IMR-90 (cell line): ENCODE data around the gene PHC1. TPM values are rescaled to one million over a fixed set of nuclear protein-coding genes. Genes with fewer than 3 reads are reported as not detected.

Experiments used
- ATAC-seq: fragments of 200-7000 bp; cut with Tn5 transposase; 2 replicates; pipeline ENCODE4 v1.9.1; 2020; ENCODE audit warnings: low read depth, mild to moderate bottlenecking, moderate library complexity
- BruUV-seq: library from RNA; stranded (reverse); fragments of 400-500 nt; replicated peaks from 2 replicates; lab custom pipeline; 2021; lab: Mats Ljungman, UMichigan
- CTCF ChIA-PET: fragments of 300-600 bp; formaldehyde crosslinking; extraction: SDS; loops from one replicate; lab custom pipeline; 2021; ENCODE audit warnings: antibody characterized with exemption; lab: Yijun Ruan, JAX
- POLR2A ChIA-PET: fragments of 300-600 bp; sonication (Branson Sonifier 250); formaldehyde crosslinking; loops from one replicate; lab custom pipeline; 2022; ENCODE audit warnings: antibody characterized with exemption; ENCODE audit not compliant: unreplicated experiment; lab: Charles Lee
- DNase-seq: peaks from one replicate; pipeline ENCODE4 v3.0.0; 2013
- H2AFZ ChIP-seq: replicated peaks from 2 replicates; pipeline ENCODE3; 2013; ENCODE audit warnings: low read length, mild to moderate bottlenecking; ENCODE audit not compliant: poor library complexity
- H2AK5ac ChIP-seq: 2 replicates; pipeline ENCODE4 v1.6.1; 2013; ENCODE audit warnings: low read depth, low read length, inconsistent platforms
- H2AK9ac ChIP-seq: replicated peaks from 2 replicates; pipeline ENCODE3; 2013; ENCODE audit warnings: mild to moderate bottlenecking, low read depth, low read length, moderate library complexity; ENCODE audit not compliant: poor library complexity
- H2BK120ac ChIP-seq: 2 replicates; pipeline ENCODE4 v1.6.1; 2013; ENCODE audit warnings: low read depth, low read length, inconsistent platforms
- H2BK15ac ChIP-seq: 3 replicates; pipeline ENCODE4 v1.6.1; 2013; ENCODE audit warnings: low read depth, low read length, inconsistent platforms
- H2BK20ac ChIP-seq: 2 replicates; pipeline ENCODE4 v1.6.1; 2013; ENCODE audit warnings: low read depth, mild to moderate bottlenecking, inconsistent platforms, low read length, moderate library complexity
- H2BK5ac ChIP-seq: 2 replicates; pipeline ENCODE4 v1.6.1; 2013; ENCODE audit warnings: mild to moderate bottlenecking, low read depth, low read length, inconsistent platforms; ENCODE audit not compliant: poor library complexity, severe bottlenecking
- H3K14ac ChIP-seq: replicated peaks from 2 replicates; pipeline ENCODE4 v1.6.1; 2013; ENCODE audit warnings: low read depth, low read length, inconsistent platforms
- H3K18ac ChIP-seq: 2 replicates; pipeline ENCODE4 v1.6.1; 2013; ENCODE audit warnings: low read depth, low read length, control low read depth
- H3K23ac ChIP-seq: 2 replicates; pipeline ENCODE4 v1.6.1; 2013; ENCODE audit warnings: low read depth, low read length, inconsistent platforms
- H3K27ac ChIP-seq: 2 replicates; pipeline ENCODE4 v1.5.1; 2013; ENCODE audit warnings: mild to moderate bottlenecking, control low read depth, low read length; ENCODE audit not compliant: insufficient read depth
- H3K27me3 ChIP-seq: 2 replicates; pipeline ENCODE4 v1.6.1; 2013; ENCODE audit warnings: low read length; ENCODE audit not compliant: control insufficient read depth, insufficient read depth
- H3K36me3 ChIP-seq: 2 replicates; pipeline ENCODE4 v1.6.1; 2013; ENCODE audit warnings: low read length, mixed read lengths; ENCODE audit not compliant: control insufficient read depth, insufficient read depth
- H3K4ac ChIP-seq: 2 replicates; pipeline ENCODE4 v1.6.1; 2013; ENCODE audit warnings: low read depth, low read length, inconsistent platforms
- H3K4me1 ChIP-seq: 2 replicates; pipeline ENCODE4 v1.6.1; 2013; ENCODE audit warnings: low read length, mixed read lengths; ENCODE audit not compliant: control insufficient read depth, insufficient read depth
- H3K4me2 ChIP-seq: 2 replicates; pipeline ENCODE4 v1.6.1; 2013; ENCODE audit warnings: low read depth, mild to moderate bottlenecking, control low read depth, low read length, moderate library complexity
- H3K4me3 ChIP-seq: 2 replicates; pipeline ENCODE4 v1.5.1; 2013; ENCODE audit warnings: low read depth, mild to moderate bottlenecking, control low read depth, low read length, moderate library complexity; ENCODE audit not compliant: insufficient read depth
- H3K56ac ChIP-seq: 2 replicates; pipeline ENCODE4 v1.6.1; 2013; ENCODE audit warnings: low read length, inconsistent platforms; ENCODE audit not compliant: insufficient read depth; ENCODE audit errors: extremely low read depth
- H3K79me1 ChIP-seq, 2 experiments: 2 replicates each; pipeline ENCODE4 v1.6.1; 2013; ENCODE audit warnings: low read length in 2 of 2, inconsistent platforms in 1 of 2, low read depth in 1 of 2
- H3K9ac ChIP-seq: 2 replicates; pipeline ENCODE4 v1.6.1; 2013; ENCODE audit warnings: low read depth, low read length, control low read depth
- H3K9me1 ChIP-seq: 2 replicates; pipeline ENCODE4 v1.6.1; 2013; ENCODE audit warnings: low read length, inconsistent platforms; ENCODE audit not compliant: insufficient read depth
- H3K9me3 ChIP-seq: 2 replicates; pipeline ENCODE4 v1.6.1; 2013; ENCODE audit warnings: low read length; ENCODE audit not compliant: control insufficient read depth, insufficient read depth
- H4K20me1 ChIP-seq: 2 replicates; pipeline ENCODE4 v1.6.1; 2013; ENCODE audit warnings: low read length, inconsistent platforms; ENCODE audit not compliant: insufficient read depth
- H4K5ac ChIP-seq: 2 replicates; pipeline ENCODE4 v1.6.1; 2013; ENCODE audit warnings: mild to moderate bottlenecking, low read depth, low read length, control low read depth
- H4K8ac ChIP-seq, 2 experiments: 2 replicates each; pipeline ENCODE4 v1.6.1; 2013; ENCODE audit warnings: low read depth in 2 of 2, low read length in 2 of 2, control low read depth in 1 of 2, inconsistent platforms in 1 of 2
- H4K91ac ChIP-seq: 2 replicates; pipeline ENCODE4 v1.6.1; 2013; ENCODE audit warnings: low read depth, low read length, inconsistent platforms; ENCODE audit not compliant: insufficient read depth
- CEBPB ChIP-seq: IDR thresholded peaks from 2 replicates; pipeline ENCODE4 v1.6.1; 2012; ENCODE audit warnings: low read depth, low read length, improper control_type of control experiment
- ELK1 ChIP-seq: fragments of 150-350 bp; IDR thresholded peaks from 2 replicates; pipeline ENCODE4 v1.6.1; 2016; ENCODE audit warnings: low read depth, mild to moderate bottlenecking, low read length, moderate library complexity, borderline replicate concordance
- dilution Hi-C: fragments of 300-500 bp; cut with HindIII; formaldehyde crosslinking; loops from one replicate; pipeline ENCODE4 v1.14.3; 2018; ENCODE audit warnings: low sequenced_read_pairs; ENCODE audit not compliant: unreplicated experiment
- in situ Hi-C: fragments of 300-500 bp; cut with MboI; formaldehyde crosslinking; loops from 3 replicates; pipeline ENCODE4 v1.14.3; 2019; ENCODE audit warnings: low sequenced_read_pairs, inconsistent platforms, mixed read lengths
- intact Hi-C: fragments of 100-400 bp; cut with micrococcal nuclease; formaldehyde crosslinking; loops from 2 replicates; pipeline ENCODE4 v1.10.0; 2022
- polyA plus RNA-seq, 3 experiments: library from polyadenylated mRNA; depleted of rRNA; stranded (reverse); fragments of >200 nt; gene quantifications; 2 replicates each; pipeline ENCODE4 v1.2.3, GENCODE V29; 2012; ENCODE audit warnings: low replicate concordance in 1 of 3
- total RNA-seq: library from RNA; depleted of rRNA; stranded (reverse); fragments of >200 nt; gene quantifications from 2 replicates; pipeline ENCODE4 v1.2.3, GENCODE V29; 2012

PHC1 gene
- total and polyA plus RNA-seq, 2 of the 4 experiments (the other 2 are of a cell fraction): 9.1 to 23.1 TPM

- TF ChIP-seq ELK1: no peak
These were observed 22.3 kb upstream of the PHC1 start (continued) for GRCh38 chr12:8891976-8892375.

GRCh38 chr12:8894378-8894777 is 19.9 kb upstream of the PHC1 start:
- no peak overlapping the region for H2BK5ac ChIP-seq
- intact Hi-C loops (loop anchor here (10.0 kb wide), 1 partner anchor 350 kb away; the partner anchor contains the start of gene CLEC4E), in situ Hi-C loops (loop anchor here (5.0 kb wide), 1 partner anchor 212 kb away; no protein-coding TSS in a partner anchor), dilution Hi-C loops (no loop called here)
- no peak overlapping the region for H3K4ac ChIP-seq
- H3K4me3 ChIP-seq: no peak overlapping the region
- H3K4me2 ChIP-seq: no peak overlapping the region; the same call in 1 of the 2 replicates
- H4K91ac ChIP-seq: no peak overlapping the region
- no peaks in the 10 kb centered on the region for H3K79me1 ChIP-seq
- H2BK20ac ChIP-seq: no peak overlapping the region
- no peaks in the 10 kb centered on the region for H3K9me1 ChIP-seq
- no peak overlapping the region for H3K27ac ChIP-seq
- no peak overlapping the region for H2AFZ ChIP-seq
- H2AK5ac ChIP-seq: no peak overlapping the region
- H2AK9ac ChIP-seq: no peak overlapping the region
- H3K9ac ChIP-seq: no peak overlapping the region
- H3K27me3 ChIP-seq: peaks cover 4% of the 10 kb centered on the region
- no peaks in the 10 kb centered on the region for H4K20me1 ChIP-seq
- no peak overlapping the region for H2BK15ac ChIP-seq
- BruUV-seq: no TSS peak
- H3K14ac ChIP-seq: no peak overlapping the region
- H2BK120ac ChIP-seq: no peak overlapping the region
- no peak overlapping the region for H4K8ac ChIP-seq
- no peak overlapping the region for H3K18ac ChIP-seq
- ATAC-seq (no peak), DNase-seq (no peak)
- no peaks in the 10 kb centered on the region for H3K4me1 ChIP-seq
- TF ChIP-seq CEBPB: no peak
- no peak overlapping the region for H4K5ac ChIP-seq
- H3K9me3 ChIP-seq: no peaks in the 10 kb centered on the region
- H3K36me3 ChIP-seq: no peaks in the 10 kb centered on the region
- ChIA-PET POLR2A (no interaction called here), CTCF (interaction anchor here (0.8 to 0.9 kb wide), 2 partner anchors 21 to 133 kb away, joined by 3 read pairs; no protein-coding TSS in a partner anchor)
- no peak overlapping the region for H3K23ac ChIP-seq
- H3K56ac ChIP-seq: no peak overlapping the region
